BE2C (cell line): ENCODE measurements around the gene DUSP22.

Experiments
- DNase-seq: peaks from one replicate; pipeline ENCODE4 v3.0.0-alpha.2; 2020
- H3K27me3 ChIP-seq: fragments of 250-450 bp; sonication (Bioruptor Pico); 2 replicates; pipeline ENCODE4 v1.5.1; 2020; ENCODE audit warnings: mild to moderate bottlenecking
- H3K36me3 ChIP-seq: fragments of 250-450 bp; sonication (Bioruptor Pico); 2 replicates; pipeline ENCODE4 v1.5.1; 2020; ENCODE audit warnings: mild to moderate bottlenecking
- H3K4me1 ChIP-seq: fragments of 250-450 bp; sonication (Bioruptor Pico); 2 replicates; pipeline ENCODE4 v1.5.1; 2020
- H3K4me3 ChIP-seq: 2 replicates; pipeline ENCODE4 v1.5.1; 2011; ENCODE audit warnings: low read depth, low read length
- H3K9me3 ChIP-seq: fragments of 250-450 bp; sonication (Bioruptor Pico); 2 replicates; pipeline ENCODE4 v1.5.1; 2020
- TF ChIP-seq, protein P1 (sequence below): IDR thresholded peaks from 2 replicates; pipeline ENCODE4 v1.5.1; 2012; ENCODE audit warnings: mild to moderate bottlenecking, low read depth, low read length

The DUSP22 gene

DNA sequence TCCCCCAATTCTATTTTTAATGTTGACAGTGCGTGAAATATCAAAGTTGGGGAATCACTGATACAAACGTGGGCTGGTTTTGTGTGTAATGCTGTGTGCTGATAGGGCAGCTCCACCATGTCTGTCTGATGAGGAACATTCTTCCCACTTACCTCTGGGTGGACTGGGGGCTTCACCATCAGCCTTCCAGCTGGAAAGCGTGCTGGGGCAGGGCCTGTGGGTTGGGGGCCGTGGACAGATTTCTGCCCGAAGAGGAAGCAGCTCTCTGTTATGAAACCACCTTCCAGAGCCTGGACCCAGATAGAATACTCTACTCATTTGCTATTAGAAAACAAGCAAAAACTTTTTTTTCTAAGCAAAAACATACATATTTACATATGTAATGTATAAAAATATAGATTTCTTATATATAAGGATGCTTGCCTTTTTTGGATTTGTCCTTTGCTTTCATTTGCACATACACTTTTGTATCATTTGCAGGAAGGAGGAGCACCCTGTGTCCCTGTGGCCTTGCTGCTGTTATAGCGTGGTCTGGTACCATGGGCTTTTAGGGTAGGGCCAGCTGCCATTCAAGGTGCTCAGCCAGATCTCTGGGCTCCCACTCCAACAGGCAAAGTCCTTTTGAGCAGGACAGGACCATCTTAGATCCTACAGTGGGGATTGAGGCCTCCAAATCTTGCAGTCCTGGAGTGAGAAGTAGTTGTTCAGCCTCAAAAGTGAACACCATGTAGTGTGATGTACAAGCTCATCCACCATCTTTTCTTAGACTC, 48.1 kb downstream of the DUSP22 start:
- TF ChIP-seq, protein P1, sequence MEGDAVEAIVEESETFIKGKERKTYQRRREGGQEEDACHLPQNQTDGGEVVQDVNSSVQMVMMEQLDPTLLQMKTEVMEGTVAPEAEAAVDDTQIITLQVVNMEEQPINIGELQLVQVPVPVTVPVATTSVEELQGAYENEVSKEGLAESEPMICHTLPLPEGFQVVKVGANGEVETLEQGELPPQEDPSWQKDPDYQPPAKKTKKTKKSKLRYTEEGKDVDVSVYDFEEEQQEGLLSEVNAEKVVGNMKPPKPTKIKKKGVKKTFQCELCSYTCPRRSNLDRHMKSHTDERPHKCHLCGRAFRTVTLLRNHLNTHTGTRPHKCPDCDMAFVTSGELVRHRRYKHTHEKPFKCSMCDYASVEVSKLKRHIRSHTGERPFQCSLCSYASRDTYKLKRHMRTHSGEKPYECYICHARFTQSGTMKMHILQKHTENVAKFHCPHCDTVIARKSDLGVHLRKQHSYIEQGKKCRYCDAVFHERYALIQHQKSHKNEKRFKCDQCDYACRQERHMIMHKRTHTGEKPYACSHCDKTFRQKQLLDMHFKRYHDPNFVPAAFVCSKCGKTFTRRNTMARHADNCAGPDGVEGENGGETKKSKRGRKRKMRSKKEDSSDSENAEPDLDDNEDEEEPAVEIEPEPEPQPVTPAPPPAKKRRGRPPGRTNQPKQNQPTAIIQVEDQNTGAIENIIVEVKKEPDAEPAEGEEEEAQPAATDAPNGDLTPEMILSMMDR = no peak
- Histone ChIP-seq H3K9me3 (peaks cover 4% of the 10 kb centered on the region; the same call in 1 of the 2 replicates), H3K27me3 (no peaks in the 10 kb centered on the region; the same call in 1 of the 2 replicates), H3K36me3 (no peaks in the 10 kb centered on the region), H3K4me3 (no peak overlapping the region), H3K4me1 (no peaks in the 10 kb centered on the region)
- DNase-seq = no peak

DNA sequence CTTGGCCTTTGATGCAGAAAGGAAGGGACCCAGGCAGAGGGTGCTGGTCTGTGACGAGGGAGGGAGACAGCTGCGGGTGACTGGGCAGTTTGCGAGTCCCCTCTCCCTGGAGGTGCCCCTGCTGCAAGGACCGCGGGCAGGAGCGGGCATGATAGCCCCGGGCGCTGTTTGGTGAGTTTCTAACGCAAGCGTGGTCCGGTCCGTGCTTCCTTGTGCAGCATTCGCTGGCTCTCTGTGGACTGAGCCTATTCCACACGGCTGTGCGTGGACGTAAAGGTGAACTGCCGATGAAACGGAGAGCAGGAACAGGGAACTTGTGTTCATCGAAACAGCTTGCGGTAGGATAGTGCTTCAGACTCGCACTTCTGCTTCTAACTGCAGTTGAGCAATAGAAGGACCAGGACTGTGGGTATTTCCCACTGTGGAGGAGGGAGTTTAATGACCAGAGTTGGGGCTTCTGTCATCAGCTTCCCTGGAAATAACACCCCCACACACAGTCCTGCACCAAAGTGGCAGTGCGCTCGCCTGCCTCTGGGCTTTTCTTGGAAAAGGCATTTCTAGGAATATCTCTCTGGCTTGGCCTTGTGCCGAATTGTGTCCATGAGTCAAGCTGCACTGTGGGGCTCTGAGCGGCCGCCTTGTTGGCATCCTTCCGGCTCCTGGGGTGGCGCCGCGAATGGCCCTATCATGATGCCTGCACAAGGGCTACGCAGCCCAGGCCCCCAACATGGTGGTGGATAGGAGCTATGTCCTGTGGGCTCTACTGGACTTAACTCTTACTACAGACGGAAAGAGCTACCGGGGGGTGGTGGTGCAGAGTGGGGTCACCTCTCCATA, 48.9 kb downstream of the DUSP22 start:
- Histone ChIP-seq H3K4me1 (no peaks in the 10 kb centered on the region), H3K36me3 (no peaks in the 10 kb centered on the region), H3K4me3 (no peak overlapping the region), H3K27me3 (no peaks in the 10 kb centered on the region; the same call in 1 of the 2 replicates), H3K9me3 (peaks cover 4% of the 10 kb centered on the region; the same call in 1 of the 2 replicates)
- DNase-seq = no peak
- TF ChIP-seq, protein P1 = no peak

DNA sequence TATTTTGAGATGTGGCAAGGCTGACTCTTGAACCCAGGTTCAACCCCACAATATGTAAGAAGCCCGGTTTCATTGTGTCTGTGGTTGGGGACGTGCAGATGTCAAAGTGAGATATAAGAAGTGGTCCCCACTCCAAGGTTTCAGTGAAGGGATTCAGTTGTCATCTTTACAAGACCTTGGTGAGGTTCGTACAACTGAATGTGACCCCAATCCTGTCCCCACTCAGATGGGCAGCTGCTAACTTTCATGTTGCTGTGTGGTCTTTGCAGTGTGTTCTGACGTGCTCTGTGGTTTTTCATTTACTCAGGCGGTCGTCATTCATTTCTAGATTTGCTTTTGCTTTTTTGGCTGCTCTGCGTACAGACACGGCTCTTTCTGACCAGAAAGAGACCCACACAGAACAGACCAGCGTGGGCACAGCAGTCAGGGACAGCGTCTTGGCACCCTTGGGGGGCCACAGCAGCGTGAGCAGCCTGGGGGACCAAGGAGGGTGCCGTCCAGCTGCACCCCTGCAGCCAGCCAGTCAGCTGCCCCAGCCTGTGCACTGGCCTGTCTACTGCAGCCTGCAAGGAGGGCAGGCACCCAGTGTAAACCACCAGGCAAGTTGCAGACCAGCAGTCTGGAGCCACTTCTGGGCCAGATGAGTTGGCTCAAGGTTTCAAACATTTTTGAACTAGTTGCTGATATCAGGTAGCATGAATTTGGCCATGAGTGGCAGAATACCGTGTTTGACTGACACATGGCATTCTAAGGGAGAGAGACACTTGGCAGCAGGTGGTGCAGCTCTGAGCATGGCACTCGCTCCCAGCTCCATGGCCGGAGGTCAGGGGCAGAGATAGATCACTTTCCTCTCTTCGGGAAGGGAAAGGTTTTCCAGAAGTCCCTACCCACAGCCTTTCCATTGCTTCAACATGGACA, 49.9 kb downstream of the DUSP22 start:
- DNase-seq = no peak
- no peaks in the 10 kb centered on the region; the same call in 1 of the 2 replicates for H3K27me3 ChIP-seq
- H3K9me3 ChIP-seq = peaks cover 4% of the 10 kb centered on the region; the same call in 1 of the 2 replicates

DNA sequence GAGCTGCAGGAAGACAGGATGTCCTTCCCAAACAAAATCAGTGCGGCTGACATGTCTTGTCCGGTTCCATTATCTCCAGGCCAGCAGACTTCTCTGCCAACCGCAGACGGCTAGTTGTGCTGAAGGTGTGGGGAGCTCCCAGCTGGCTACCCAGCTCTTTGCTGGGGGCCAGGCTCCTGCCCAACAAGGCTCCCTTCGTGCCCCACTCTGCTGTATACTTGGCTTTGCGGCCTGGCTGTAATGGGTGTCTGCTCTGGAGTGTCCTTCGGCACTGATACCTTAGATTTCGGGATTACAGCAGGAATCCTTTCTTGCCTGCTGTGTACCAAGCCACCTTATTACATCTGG, 50.5 kb downstream of the DUSP22 start:
- H3K36me3 ChIP-seq = no peaks in the 10 kb centered on the region
- TF ChIP-seq, protein P1 = no peak
- no peaks in the 10 kb centered on the region; the same call in 1 of the 2 replicates for H3K27me3 ChIP-seq
- DNase-seq = no peak
- H3K4me1 ChIP-seq = no peaks in the 10 kb centered on the region
- no peak overlapping the region for H3K4me3 ChIP-seq
- H3K9me3 ChIP-seq = peaks cover 4% of the 10 kb centered on the region

More for the DNA sequence above, 49.9 kb downstream of the DUSP22 start:
- Histone ChIP-seq H3K36me3 (no peaks in the 10 kb centered on the region), H3K4me1 (no peaks in the 10 kb centered on the region), H3K4me3 (no peak overlapping the region)
- TF ChIP-seq, protein P1 = no peak

DNA sequence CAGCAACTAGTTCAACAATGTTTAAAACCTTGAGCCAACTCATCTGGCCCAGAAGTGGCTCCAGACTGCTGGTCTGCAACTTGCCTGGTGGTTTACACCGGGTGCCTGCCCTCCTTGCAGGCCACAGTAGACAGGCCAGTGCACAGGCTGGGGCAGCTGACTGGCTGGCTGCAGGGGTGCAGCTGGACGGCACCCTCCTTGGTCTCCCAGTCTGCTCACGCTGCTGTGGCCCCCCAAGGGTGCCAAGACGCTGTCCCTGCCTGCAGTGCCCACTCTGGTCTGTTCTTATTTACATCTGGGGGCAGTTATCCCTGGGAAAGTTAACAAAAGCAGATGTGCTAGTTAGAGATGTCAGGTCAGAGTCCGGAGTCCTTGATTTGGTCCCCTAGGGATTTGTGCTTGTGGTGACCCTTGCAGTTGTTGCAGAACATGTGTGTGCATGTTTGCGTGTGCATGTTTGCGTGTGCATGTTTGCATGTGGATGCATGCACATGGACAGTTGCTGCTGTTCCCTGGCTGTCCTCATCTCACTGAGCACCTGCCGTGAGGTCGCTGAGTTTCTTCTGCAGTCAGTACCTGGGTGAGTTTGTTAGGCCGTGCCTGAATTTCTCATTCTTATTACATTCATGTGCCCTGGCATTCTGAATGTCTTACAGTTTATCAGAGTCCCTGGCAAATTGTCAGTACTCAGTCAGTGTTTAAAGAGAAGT, 51.1 kb downstream of the DUSP22 start:
- H3K36me3 ChIP-seq = no peaks in the 10 kb centered on the region
- H3K27me3 ChIP-seq = no peaks in the 10 kb centered on the region; the same call in 1 of the 2 replicates
- H3K4me3 ChIP-seq = no peak overlapping the region
- TF ChIP-seq, protein P1 = no peak
- no peaks in the 10 kb centered on the region for H3K4me1 ChIP-seq
- peaks cover 4% of the 10 kb centered on the region for H3K9me3 ChIP-seq
- no peak for DNase-seq
